SU-DHL-6 (cell line): ENCODE measurements around the gene DDR2.

Experiments used
- H2AFZ ChIP-seq: fragments of 200-600 bp; sonication (generic); 2 replicates; pipeline ENCODE4 v1.6.1; 2014; ENCODE audit warnings: low read depth, mild to moderate bottlenecking, moderate library complexity, mixed read lengths, antibody characterized with exemption, low read length; ENCODE audit not compliant: severe bottlenecking
- H3F3A ChIP-seq: fragments of 200-600 bp; shearing (Covaris generic); 2 replicates; pipeline ENCODE4 v1.6.0; 2016; ENCODE audit warnings: antibody characterized with exemption, mild to moderate bottlenecking; ENCODE audit not compliant: insufficient read depth
- H3K27ac ChIP-seq: fragments of 200-600 bp; sonication (generic); 2 replicates; pipeline ENCODE4 v1.5.1; 2016; ENCODE audit warnings: low read depth, mild to moderate bottlenecking, low read length, moderate library complexity, mixed read lengths
- H3K27me3 ChIP-seq: fragments of 200-600 bp; sonication (generic), shearing (Covaris generic); 2 replicates; pipeline ENCODE4 v1.6.0; 2014; ENCODE audit warnings: mild to moderate bottlenecking, low read length
- H3K36me3 ChIP-seq: fragments of 200-600 bp; sonication (generic); 2 replicates; pipeline ENCODE4 v1.6.1; 2014; ENCODE audit warnings: mild to moderate bottlenecking, low read length, mixed read lengths
- H3K4me2 ChIP-seq: fragments of 300-600, 200-600 bp; shearing (Covaris generic), sonication (generic); 2 replicates; pipeline ENCODE4 v1.6.0; 2014; ENCODE audit warnings: low read length, low read depth, mild to moderate bottlenecking; ENCODE audit not compliant: poor library complexity, severe bottlenecking
- H3K4me3 ChIP-seq: fragments of 200-600 bp; sonication (generic); 2 replicates; pipeline ENCODE4 v1.5.1; 2014; ENCODE audit warnings: antibody characterized with exemption, low read length, mild to moderate bottlenecking, mixed read lengths; ENCODE audit not compliant: insufficient read depth, poor library complexity, severe bottlenecking
- H3K79me2 ChIP-seq: fragments of 200-600 bp; sonication (generic); 2 replicates; pipeline ENCODE4 v1.6.1; 2014; ENCODE audit warnings: mild to moderate bottlenecking, low read length, moderate library complexity; ENCODE audit not compliant: insufficient read depth
- H3K9ac ChIP-seq: fragments of 200-600 bp; sonication (generic); 2 replicates; pipeline ENCODE4 v1.7.0; 2014; ENCODE audit warnings: mild to moderate bottlenecking, low read length
- H3K9me2 ChIP-seq: fragments of 200-600 bp; sonication (generic); replicated peaks from 2 replicates; pipeline ENCODE4 v1.6.1; 2014; ENCODE audit warnings: low read length; ENCODE audit not compliant: insufficient read depth
- H3K9me3 ChIP-seq: fragments of 200-600 bp; sonication (generic); 2 replicates; pipeline ENCODE4 v1.6.1; 2014; ENCODE audit warnings: low read length, mixed read lengths; ENCODE audit not compliant: insufficient read depth
- H4K20me1 ChIP-seq: fragments of 200-600 bp; sonication (generic); 2 replicates; pipeline ENCODE4 v1.6.1; 2014; ENCODE audit warnings: low read depth, mild to moderate bottlenecking, antibody characterized with exemption, low read length, moderate library complexity, mixed read lengths
- EZH2phosphoT487 ChIP-seq: fragments of 200-600 bp; sonication (generic), shearing (Covaris generic); conservative IDR thresholded peaks from 2 replicates; pipeline ENCODE4 v1.6.1; 2018; ENCODE audit warnings: mild to moderate bottlenecking, antibody characterized with exemption, low read length, moderate library complexity, mixed read lengths
- TF ChIP-seq, protein P1 (sequence below): fragments of 200-600 bp; sonication (generic); IDR thresholded peaks from one replicate; pipeline ENCODE4 v1.5.1; 2017; ENCODE audit warnings: antibody characterized with exemption, mild to moderate bottlenecking, low read length, moderate library complexity; ENCODE audit not compliant: insufficient read depth, poor library complexity, severe bottlenecking

DDR2 gene

DNA sequence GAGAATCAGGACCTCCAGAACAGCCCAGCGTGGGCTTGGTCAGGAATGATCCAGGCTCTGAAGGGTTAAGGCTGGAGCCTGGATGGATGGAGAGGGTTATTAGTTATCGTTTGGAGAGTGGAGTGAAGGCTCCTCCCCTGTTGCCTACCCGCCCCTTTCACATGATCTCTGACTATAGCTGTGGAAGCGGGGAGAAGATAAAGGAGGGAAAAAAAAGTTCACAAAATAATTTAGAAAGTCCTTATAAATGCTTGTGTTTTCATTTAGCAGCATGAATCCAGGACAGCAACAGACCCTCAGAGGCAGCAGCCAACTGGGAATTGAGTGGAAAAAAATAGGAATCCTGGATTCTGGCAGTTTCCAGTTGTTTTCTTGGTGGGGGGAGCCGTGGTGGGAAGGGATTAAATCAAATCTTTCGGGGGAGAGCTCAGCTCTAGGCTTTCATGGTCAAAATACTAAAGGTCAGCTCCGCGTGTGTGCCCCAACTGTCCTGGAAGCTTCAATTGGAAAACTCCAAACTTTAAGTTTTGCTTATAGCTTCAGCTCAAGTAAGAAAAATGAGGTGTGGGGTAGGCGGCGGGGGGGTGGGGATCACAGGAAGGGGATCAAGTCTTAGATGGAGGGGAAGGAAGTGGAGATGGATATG, 595 bp upstream of the DDR2 start:
- Histone ChIP-seq H3K27ac (no peak overlapping the region), H3K4me3 (no peak overlapping the region), H3K36me3 (no peaks in the 10 kb centered on the region), H3K9me3 (no peaks in the 10 kb centered on the region), H3K9me2 (no peaks in the 10 kb centered on the region), H4K20me1 (no peaks in the 10 kb centered on the region), H3F3A (no peaks in the 10 kb centered on the region), H3K4me2 (no peak overlapping the region), H2AFZ (no peak overlapping the region), H3K9ac (no peak overlapping the region), H3K27me3 (no peaks in the 10 kb centered on the region), H3K79me2 (no peaks in the 10 kb centered on the region)
- TF ChIP-seq EZH2phosphoT487 = no peak
- TF ChIP-seq, protein P1, sequence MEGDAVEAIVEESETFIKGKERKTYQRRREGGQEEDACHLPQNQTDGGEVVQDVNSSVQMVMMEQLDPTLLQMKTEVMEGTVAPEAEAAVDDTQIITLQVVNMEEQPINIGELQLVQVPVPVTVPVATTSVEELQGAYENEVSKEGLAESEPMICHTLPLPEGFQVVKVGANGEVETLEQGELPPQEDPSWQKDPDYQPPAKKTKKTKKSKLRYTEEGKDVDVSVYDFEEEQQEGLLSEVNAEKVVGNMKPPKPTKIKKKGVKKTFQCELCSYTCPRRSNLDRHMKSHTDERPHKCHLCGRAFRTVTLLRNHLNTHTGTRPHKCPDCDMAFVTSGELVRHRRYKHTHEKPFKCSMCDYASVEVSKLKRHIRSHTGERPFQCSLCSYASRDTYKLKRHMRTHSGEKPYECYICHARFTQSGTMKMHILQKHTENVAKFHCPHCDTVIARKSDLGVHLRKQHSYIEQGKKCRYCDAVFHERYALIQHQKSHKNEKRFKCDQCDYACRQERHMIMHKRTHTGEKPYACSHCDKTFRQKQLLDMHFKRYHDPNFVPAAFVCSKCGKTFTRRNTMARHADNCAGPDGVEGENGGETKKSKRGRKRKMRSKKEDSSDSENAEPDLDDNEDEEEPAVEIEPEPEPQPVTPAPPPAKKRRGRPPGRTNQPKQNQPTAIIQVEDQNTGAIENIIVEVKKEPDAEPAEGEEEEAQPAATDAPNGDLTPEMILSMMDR = no peak

DNA sequence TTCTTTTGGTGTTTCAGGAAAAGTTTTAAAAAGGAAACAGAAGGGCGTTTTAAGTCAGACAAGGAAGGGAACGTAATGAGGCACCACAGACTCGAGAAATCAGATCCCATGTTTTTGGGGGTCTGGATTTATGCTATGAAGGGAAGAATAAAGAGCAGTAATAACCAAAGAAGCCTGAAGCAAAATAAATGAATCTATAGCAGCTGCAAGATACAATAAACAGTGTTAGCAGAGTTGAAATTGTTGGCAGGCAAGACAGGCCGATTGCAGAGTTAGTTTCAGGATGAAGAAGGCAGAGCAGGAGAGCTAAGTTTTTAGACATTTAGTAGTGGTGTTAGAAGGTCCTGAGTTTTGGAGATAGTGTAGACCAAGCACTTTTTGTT, 425 bp downstream of the DDR2 start:
- H3K4me2 ChIP-seq = no peak overlapping the region
- no peaks in the 10 kb centered on the region for H4K20me1 ChIP-seq
- no peak for TF ChIP-seq EZH2phosphoT487
- TF ChIP-seq, protein P1 = no peak
- H3K79me2 ChIP-seq = no peaks in the 10 kb centered on the region
- H3K9me2 ChIP-seq = no peaks in the 10 kb centered on the region
- no peaks in the 10 kb centered on the region for H3K9me3 ChIP-seq
- H3K27ac ChIP-seq = no peak overlapping the region
- H3K9ac ChIP-seq = no peak overlapping the region
- H3K4me3 ChIP-seq = no peak overlapping the region
- no peaks in the 10 kb centered on the region for H3K36me3 ChIP-seq
- no peaks in the 10 kb centered on the region for H3K27me3 ChIP-seq
- H2AFZ ChIP-seq = no peak overlapping the region
- no peaks in the 10 kb centered on the region for H3F3A ChIP-seq

DNA sequence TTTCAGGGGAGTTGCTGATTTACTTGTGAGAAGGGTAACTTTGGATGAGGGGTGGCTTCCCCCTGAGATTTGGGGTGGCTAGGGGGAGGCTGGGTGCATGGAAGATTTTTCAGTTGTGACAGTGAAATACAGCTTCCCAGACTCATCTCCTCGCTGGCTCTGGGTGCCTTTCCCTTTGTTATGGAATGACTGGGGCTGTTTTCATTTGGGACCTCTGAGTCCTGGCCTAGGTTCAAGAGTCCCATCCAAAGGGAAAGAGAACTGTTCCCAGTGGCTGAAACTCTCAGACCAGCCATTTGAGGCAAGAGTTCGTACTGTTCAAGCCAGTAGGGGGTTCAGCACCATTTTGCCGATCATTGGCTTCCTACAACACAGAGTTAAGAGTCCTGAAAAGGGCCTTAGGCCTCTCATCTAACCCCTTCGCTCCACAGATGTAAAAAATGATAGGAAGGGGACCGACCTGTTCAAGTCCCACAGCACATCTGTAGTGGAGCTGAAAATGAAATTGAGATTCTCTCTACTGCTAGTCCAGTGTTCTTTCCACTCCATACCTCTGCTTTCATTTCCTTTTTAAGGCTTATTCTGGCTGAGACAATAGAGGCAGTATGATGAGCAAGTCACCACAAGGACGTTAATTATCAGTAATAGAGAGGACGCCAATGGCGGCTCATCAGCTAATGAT, 958 bp downstream of the DDR2 start:
- Histone ChIP-seq H2AFZ (no peak overlapping the region), H3K4me2 (no peak overlapping the region), H3K27me3 (no peaks in the 10 kb centered on the region), H3K27ac (no peak overlapping the region), H3K9ac (no peak overlapping the region), H3K79me2 (no peaks in the 10 kb centered on the region), H3K9me3 (no peaks in the 10 kb centered on the region), H3K9me2 (no peaks in the 10 kb centered on the region), H4K20me1 (no peaks in the 10 kb centered on the region), H3K4me3 (no peak overlapping the region), H3F3A (no peaks in the 10 kb centered on the region), H3K36me3 (no peaks in the 10 kb centered on the region)
- TF ChIP-seq, protein P1 = no peak
- TF ChIP-seq EZH2phosphoT487 = no peak
